Forelimb muscle (tissue), 1 donor: Measurements from ENCODE around the gene NR2F1. TPM values are rescaled to one million over a fixed set of nuclear protein-coding genes. Genes with fewer than 3 reads are reported as not detected.

Experiments
- DNase-seq: peaks from one replicate; pipeline ENCODE4 v3.0.0-alpha.2; 2013; ENCODE audit warnings: low read depth
- polyA plus RNA-seq: library from polyadenylated mRNA; unstranded; fragments of 120-200 nt; gene quantifications from one replicate; pipeline ENCODE4 v1.2.1, GENCODE V29; 2013; ENCODE audit not compliant: insufficient read length

Gene NR2F1
- polyA plus RNA-seq, 1 donor: 5.3 TPM

- no peak for DNase-seq
Measured at GRCh38 chr5:93636837-93637236, 53.8 kb downstream of the NR2F1 start.

- DNase-seq: no peak
Measured at GRCh38 chr5:93637697-93638096, 54.7 kb downstream of the NR2F1 start.

- DNase-seq: no peak
Measured at GRCh38 chr5:93642526-93642925, 59.5 kb downstream of the NR2F1 start.

Other genes starting within 250 kb of the NR2F1 start
- 4.8 TPM for gene NR2F1-AS1, start 2.0 kb upstream of the NR2F1 start, polyA plus RNA-seq
- 0.01 TPM for gene POU5F2, start 158.4 kb downstream of the NR2F1 start, polyA plus RNA-seq